HG03565 (cell line): ENCODE data around the gene TIGD4.

Experiments used
- ATAC-seq: cut with Tn5 transposase; IDR thresholded peaks from one replicate; pipeline ENCODE4 v1.9.1; 2021; ENCODE audit warnings: mild to moderate bottlenecking, moderate library complexity; ENCODE audit not compliant: unreplicated experiment

Gene TIGD4

DNA sequence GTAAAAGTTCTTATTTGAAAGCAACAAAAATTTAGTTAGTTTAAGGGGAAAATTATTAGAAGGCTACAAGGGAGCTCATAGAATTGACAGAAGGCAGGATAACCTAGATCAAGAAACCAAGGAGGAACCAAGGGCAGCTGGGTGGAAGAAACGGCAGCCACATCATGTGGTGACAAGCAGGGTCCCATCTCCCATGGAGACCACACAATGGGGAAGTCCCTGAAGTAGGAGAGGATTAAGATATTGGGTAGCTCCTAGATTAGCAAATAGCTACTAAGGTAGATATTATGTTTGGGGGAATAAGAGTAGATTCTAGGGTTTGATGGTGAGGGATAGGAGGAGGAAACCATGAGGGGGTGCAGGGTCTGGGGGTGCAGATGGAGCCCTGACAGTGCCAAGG, 51.7 kb downstream of the TIGD4 start:
- no peak for ATAC-seq

DNA sequence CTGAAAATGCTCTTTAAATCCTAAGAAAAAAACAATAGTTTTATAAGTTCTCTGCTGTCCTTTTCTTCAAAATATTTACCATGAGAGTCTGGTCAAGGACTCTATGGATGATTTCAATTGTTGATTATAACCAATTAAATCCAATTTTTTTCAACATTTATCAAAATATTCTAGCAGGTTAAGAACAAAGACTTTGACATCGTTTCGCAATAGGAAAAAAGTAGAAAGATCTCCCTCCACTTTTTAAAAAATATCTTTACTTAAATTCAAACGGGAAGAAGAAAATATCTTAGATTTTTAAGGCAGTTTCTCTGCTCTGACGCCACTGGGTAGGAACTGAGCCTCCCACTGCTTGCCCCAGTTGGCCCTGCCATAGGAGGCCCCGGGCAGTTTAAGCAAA, 55.0 kb downstream of the TIGD4 start:
- ATAC-seq, result no peak

DNA sequence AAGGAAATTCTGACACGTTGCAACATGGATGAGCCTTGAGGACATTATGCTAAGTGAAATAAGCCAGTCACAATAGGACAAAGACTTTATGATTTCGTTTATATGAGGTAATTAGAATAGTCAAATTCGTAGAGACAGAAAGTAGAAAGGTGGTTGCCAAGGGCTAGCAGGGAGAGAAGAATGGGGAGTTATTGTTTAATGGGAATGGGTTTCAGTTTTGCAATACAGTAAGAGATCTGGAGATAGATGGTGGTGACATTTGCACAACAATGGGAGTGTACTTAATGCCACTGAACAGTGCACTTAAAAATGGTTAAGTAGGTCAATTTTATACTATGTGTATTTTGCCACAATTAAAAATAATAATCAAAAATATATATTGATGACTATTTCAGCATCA, 56.3 kb downstream of the TIGD4 start:
- ATAC-seq, result no peak

DNA sequence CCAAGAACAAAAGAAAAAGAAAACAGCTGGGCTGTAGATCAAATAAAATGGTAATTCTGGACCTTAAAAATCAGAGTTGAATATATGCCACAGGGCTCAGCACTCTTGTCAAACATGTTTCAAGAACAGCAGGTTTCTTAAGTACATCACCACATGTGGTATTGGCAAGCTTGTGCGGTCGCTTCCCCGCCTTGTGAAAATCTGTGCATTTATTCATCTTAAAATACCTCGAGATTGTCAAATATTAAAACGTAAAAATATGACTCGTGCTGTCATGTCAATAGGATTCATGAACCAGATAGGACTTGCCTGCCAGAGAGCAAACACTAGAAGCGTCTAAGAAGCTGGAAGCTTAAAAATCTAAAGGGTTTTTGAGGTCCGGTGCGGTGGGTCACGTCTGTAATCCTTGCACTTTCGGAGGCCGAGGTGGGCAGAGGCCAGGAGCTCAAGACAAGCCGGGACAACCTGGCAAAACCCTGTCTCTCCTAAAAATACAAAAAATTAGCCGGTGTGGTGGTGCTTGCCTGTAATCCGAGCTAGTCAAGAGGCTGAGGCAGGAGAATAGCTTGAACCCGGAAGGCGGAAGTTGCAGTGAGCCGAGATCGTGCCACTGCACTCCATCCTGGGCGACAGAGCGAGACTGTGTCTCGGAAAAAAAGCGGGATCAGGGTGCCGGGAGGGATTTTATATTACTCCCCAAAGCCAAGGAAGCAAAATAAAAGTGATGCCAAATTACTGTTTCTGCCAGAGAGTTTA, 59.6 kb downstream of the TIGD4 start:
- no peak for ATAC-seq
